H9 (cell line): ENCODE data around the gene ACACA. TPM values are rescaled to one million over a fixed set of nuclear protein-coding genes. Genes with fewer than 3 reads are reported as not detected.

Experiments
- DNase-seq: peaks from one replicate; pipeline ENCODE4 v3.0.0-alpha.2; 2017
- H2AFZ ChIP-seq: one replicate; pipeline ENCODE4 v1.6.1; 2013; ENCODE audit warnings: mild to moderate bottlenecking, low read length, control low read depth, moderate library complexity
- H2AK5ac ChIP-seq: 2 replicates; pipeline ENCODE4 v1.6.1; 2013; ENCODE audit warnings: low read length, control low read depth, mixed read lengths; ENCODE audit not compliant: insufficient read length
- H2BK120ac ChIP-seq: one replicate; pipeline ENCODE4 v1.6.1; 2013; ENCODE audit warnings: low read depth, mild to moderate bottlenecking, low read length, control low read depth, inconsistent platforms; ENCODE audit not compliant: poor library complexity, severe bottlenecking
- H2BK12ac ChIP-seq: 2 replicates; pipeline ENCODE4 v1.6.1; 2013; ENCODE audit warnings: low read length, control low read depth, mixed read lengths, low read depth; ENCODE audit not compliant: insufficient read length
- H2BK15ac ChIP-seq: 2 replicates; pipeline ENCODE4 v1.6.1; 2013; ENCODE audit warnings: low read depth, low read length, control low read depth
- H2BK20ac ChIP-seq: one replicate; pipeline ENCODE4 v1.6.1; 2013; ENCODE audit warnings: low read depth, mild to moderate bottlenecking, low read length, control low read depth, inconsistent platforms; ENCODE audit not compliant: poor library complexity, severe bottlenecking
- H2BK5ac ChIP-seq: 2 replicates; pipeline ENCODE4 v1.6.1; 2013; ENCODE audit warnings: low read length, control low read depth, mixed read lengths; ENCODE audit not compliant: insufficient read length
- H3K14ac ChIP-seq: 2 replicates; pipeline ENCODE4 v1.6.1; 2013; ENCODE audit warnings: low read length, control low read depth; ENCODE audit not compliant: insufficient read depth
- H3K18ac ChIP-seq: 2 replicates; pipeline ENCODE4 v1.6.1; 2013; ENCODE audit warnings: low read depth, mild to moderate bottlenecking, mixed read lengths, low read length, control low read depth; ENCODE audit not compliant: insufficient read length
- H3K23ac ChIP-seq: 2 replicates; pipeline ENCODE4 v1.6.1; 2013; ENCODE audit warnings: low read length, control low read depth, mixed read lengths, low read depth; ENCODE audit not compliant: insufficient read length
- H3K23me2 ChIP-seq: 2 replicates; pipeline ENCODE4 v1.6.1; 2013; ENCODE audit warnings: low read depth, mild to moderate bottlenecking, mixed read lengths, low read length, control low read depth; ENCODE audit not compliant: insufficient read length, poor library complexity, severe bottlenecking
- H3K27ac ChIP-seq: 2 replicates; pipeline ENCODE4 v1.5.1; 2013; ENCODE audit warnings: low read length, control low read depth, mixed read lengths, low read depth; ENCODE audit not compliant: insufficient read length
- H3K27me3 ChIP-seq: 2 replicates; pipeline ENCODE4 v1.6.1; 2013; ENCODE audit warnings: low read length, control low read depth, inconsistent platforms; ENCODE audit not compliant: insufficient read depth
- H3K4ac ChIP-seq: 2 replicates; pipeline ENCODE4 v1.6.1; 2013; ENCODE audit warnings: low read depth, mild to moderate bottlenecking, control low read depth, inconsistent platforms, low read length, moderate library complexity
- H3K4me1 ChIP-seq: 2 replicates; pipeline ENCODE4 v1.6.1; 2013; ENCODE audit warnings: low read length, control low read depth, inconsistent platforms; ENCODE audit not compliant: insufficient read depth
- H3K4me2 ChIP-seq: 2 replicates; pipeline ENCODE4 v1.6.1; 2013; ENCODE audit warnings: low read length, control low read depth, mixed read lengths; ENCODE audit not compliant: insufficient read length, insufficient read depth
- H3K56ac ChIP-seq: 2 replicates; pipeline ENCODE4 v1.6.1; 2013; ENCODE audit warnings: low read depth, mild to moderate bottlenecking, mixed read lengths, low read length, control low read depth; ENCODE audit not compliant: insufficient read length
- H3K79me1 ChIP-seq: 2 replicates; pipeline ENCODE4 v1.6.1; 2013; ENCODE audit warnings: low read depth, mild to moderate bottlenecking, moderate library complexity, low read length, control low read depth, inconsistent platforms; ENCODE audit not compliant: insufficient read depth, poor library complexity, severe bottlenecking
- H3K79me2 ChIP-seq: 2 replicates; pipeline ENCODE4 v1.6.1; 2013; ENCODE audit warnings: low read length, control low read depth, inconsistent platforms; ENCODE audit not compliant: insufficient read depth
- H3K9ac ChIP-seq: 2 replicates; pipeline ENCODE4 v1.6.1; 2013; ENCODE audit warnings: low read length, control low read depth, mixed read lengths; ENCODE audit not compliant: insufficient read length; ENCODE audit errors: extremely low read depth
- H3K9me3 ChIP-seq: one replicate; pipeline ENCODE4 v1.6.1; 2013; ENCODE audit warnings: low read depth, low read length, inconsistent platforms; ENCODE audit not compliant: control insufficient read depth
- H3T11ph ChIP-seq: one replicate; pipeline ENCODE4 v1.6.1; 2013; ENCODE audit warnings: mild to moderate bottlenecking, low read length, control low read depth, inconsistent platforms
- H4K20me1 ChIP-seq: one replicate; pipeline ENCODE4 v1.6.1; 2013; ENCODE audit not compliant: control insufficient read depth, insufficient read length, insufficient read depth
- H4K5ac ChIP-seq: 2 replicates; pipeline ENCODE4 v1.6.1; 2013; ENCODE audit warnings: low read depth, mild to moderate bottlenecking, mixed read lengths, low read length, control low read depth; ENCODE audit not compliant: insufficient read length
- H4K8ac ChIP-seq: replicated peaks from 2 replicates; pipeline ENCODE4 v1.6.1; 2013; ENCODE audit warnings: low read length, control low read depth, mixed read lengths, low read depth; ENCODE audit not compliant: insufficient read length
- H4K91ac ChIP-seq: 2 replicates; pipeline ENCODE4 v1.6.1; 2013; ENCODE audit warnings: low read depth, mild to moderate bottlenecking, moderate library complexity, mixed read lengths, low read length, control low read depth; ENCODE audit not compliant: insufficient read length
- H3K27ac Mint-ChIP-seq, 3 experiments: 2 replicates in 2 of 3; 3 replicates in 1 of 3; pipeline ENCODE4 v1.8.0; 2020 to 2021; ENCODE audit warnings: mixed read lengths in 3 of 3, mild to moderate bottlenecking in 1 of 3, moderate library complexity in 1 of 3
- H3K27me3 Mint-ChIP-seq: 2 replicates; pipeline ENCODE4 v1.8.0; 2021; ENCODE audit warnings: low read depth, mild to moderate bottlenecking, moderate library complexity, mixed read lengths
- H3K36me3 Mint-ChIP-seq, 3 experiments: 2 replicates in 2 of 3; 3 replicates in 1 of 3; pipeline ENCODE4 v1.8.0; 2020 to 2021; ENCODE audit warnings: low read depth in 3 of 3, mixed read lengths in 3 of 3; ENCODE audit not compliant: insufficient read depth in 1 of 3
- H3K4me1 Mint-ChIP-seq, 2 experiments: 2 replicates each; pipeline ENCODE4 v1.8.0; 2020; ENCODE audit warnings: mixed read lengths in 2 of 2
- H3K4me3 Mint-ChIP-seq, 2 experiments: 2 replicates in 1 of 2; 3 replicates in 1 of 2; pipeline ENCODE4 v1.8.0; 2020 to 2021; ENCODE audit warnings: mild to moderate bottlenecking in 2 of 2, mixed read lengths in 2 of 2, moderate library complexity in 1 of 2
- H3K9me3 Mint-ChIP-seq, 2 experiments: 2 replicates in 1 of 2; 3 replicates in 1 of 2; pipeline ENCODE4 v1.8.0; 2020; ENCODE audit warnings: mild to moderate bottlenecking in 2 of 2, mixed read lengths in 2 of 2, moderate library complexity in 1 of 2
- CTCF ChIP-seq: fragments of 200-600 bp; sonication (generic); conservative IDR thresholded peaks from 3 replicates; pipeline ENCODE4 v1.8.0; 2021; ENCODE audit warnings: antibody characterized with exemption, mild to moderate bottlenecking
- WGBS: extraction: QIAGEN DNeasy Blood & Tissue Kit; methylation state at CpG from one replicate; pipeline ENCODE4 v1.1.7; 2013; ENCODE audit warnings: missing lambda C conversion rate, low lambda C conversion rate, mixed read lengths; ENCODE audit not compliant: insufficient read length; ENCODE audit errors: extremely low coverage; 5-methylcytosine and 5-hydroxymethylcytosine counted together
- total RNA-seq: library from RNA; stranded (reverse); gene quantifications from 2 replicates; pipeline ENCODE4 v1.2.1, GENCODE V29; 2021

Gene ACACA
- total RNA-seq, 1 experiment from 2014 or later: 135 TPM

- Mint-ChIP-seq H3K9me3 (peaks cover 0 to 5% of the 10 kb centered on the region in 2 experiments; a peak in 3 of 5 replicates), H3K36me3 (peaks cover 4 to 25% (median 4%) of the 10 kb centered on the region in 3 experiments; a peak in 5 of 7 replicates), H3K27ac (peak overlapping the region; percentile 92 to 95 (median 95); a peak in 5 of 7 replicates), H3K4me3 (peak overlapping the region; percentile 4 to 55; a peak in 2 of 5 replicates), H3K27me3 (no peaks in the 10 kb centered on the region; the same call in 1 of the 2 replicates), H3K4me1 (peaks cover 69 to 76% of the 10 kb centered on the region in 2 experiments)
- H3K4me2 ChIP-seq: peak overlapping the region; percentile 28
- no peaks in the 10 kb centered on the region for H3K79me1 ChIP-seq
- H4K5ac ChIP-seq: no peak overlapping the region
- H2BK20ac ChIP-seq: no peak overlapping the region
- H4K8ac ChIP-seq: no peak overlapping the region
- H2BK12ac ChIP-seq: no peak overlapping the region
- no peak overlapping the region for H3K9ac ChIP-seq
- no peak overlapping the region for H3T11ph ChIP-seq
- peak overlapping the region; percentile 76 for H3K14ac ChIP-seq
- H2BK15ac ChIP-seq: no peak overlapping the region
- H3K4ac ChIP-seq: no peak overlapping the region
- H3K79me2 ChIP-seq: no peaks in the 10 kb centered on the region
- no peak overlapping the region for H2BK5ac ChIP-seq
- H3K4me1 ChIP-seq: peaks cover 28% of the 10 kb centered on the region
- no peak overlapping the region for H4K91ac ChIP-seq
- H3K9me3 ChIP-seq: no peaks in the 10 kb centered on the region
- H2AK5ac ChIP-seq: no peak overlapping the region
- no peaks in the 10 kb centered on the region for H4K20me1 ChIP-seq
- no peak overlapping the region for H2AFZ ChIP-seq
- DNase-seq: peak; percentile 84
- WGBS: no CpG with 5 or more reads among the region's 23 CpGs
- no peak overlapping the region for H3K56ac ChIP-seq
- peak overlapping the region; percentile 59 for H3K18ac ChIP-seq
- H3K23me2 ChIP-seq: peaks cover 3% of the 10 kb centered on the region
- H3K23ac ChIP-seq: no peak overlapping the region
- no peak for TF ChIP-seq CTCF
- H2BK120ac ChIP-seq: no peak overlapping the region
- H3K27ac ChIP-seq: no peak overlapping the region
- no peaks in the 10 kb centered on the region; the same call in 1 of the 2 replicates for H3K27me3 ChIP-seq
Observed at GRCh38 chr17:37065486-37066321, 340.9 kb downstream of the ACACA start.
